Central memory CD4-positive, alpha-beta T cell (primary cell): Measurements from ENCODE around the gene GLO1.

Source experiments
- DNase-seq: peaks from one replicate; pipeline ENCODE4 v3.0.0; 2022

Gene GLO1

GRCh38 chr6:38658418-38659167 is 44.4 kb downstream of the GLO1 start:
- no peak for DNase-seq

GRCh38 chr6:38656896-38657295 is 46.0 kb downstream of the GLO1 start:
- DNase-seq = no peak

- no peak for DNase-seq
Observed at GRCh38 chr6:38654263-38654662, 48.7 kb downstream of the GLO1 start.

- DNase-seq = no peak
Observed at GRCh38 chr6:38651121-38651784, 51.7 kb downstream of the GLO1 start.

GRCh38 chr6:38650207-38650752 is 52.7 kb downstream of the GLO1 start:
- no peak for DNase-seq

- DNase-seq = no peak
Observed at GRCh38 chr6:38649744-38650143, 53.2 kb downstream of the GLO1 start.

- DNase-seq = no peak
Observed at GRCh38 chr6:38648629-38649028, 54.3 kb downstream of the GLO1 start.

- no peak for DNase-seq
Observed at GRCh38 chr6:38646166-38646878, 56.6 kb downstream of the GLO1 start.

- DNase-seq = no peak
Observed at GRCh38 chr6:38644951-38645350, 58.0 kb downstream of the GLO1 start.

GRCh38 chr6:38640216-38640909 is 62.6 kb downstream of the GLO1 start:
- no peak for DNase-seq

GRCh38 chr6:38639498-38640215 is 63.3 kb downstream of the GLO1 start, which contains the start of gene BTBD9:
BTBD9 (minus strand) TSS chr6:38639929.
- DNase-seq = peak; percentile 88

GRCh38 chr6:38638941-38639497 is 63.9 kb downstream of the GLO1 start:
- DNase-seq = peak; percentile 72

GRCh38 chr6:38637756-38638155 is 65.2 kb downstream of the GLO1 start:
- DNase-seq = no peak

GRCh38 chr6:38636027-38636426 is 66.9 kb downstream of the GLO1 start:
- no peak for DNase-seq

- no peak for DNase-seq
Observed at GRCh38 chr6:38634518-38634917, 68.4 kb downstream of the GLO1 start.

GRCh38 chr6:38632490-38632889 is 70.5 kb downstream of the GLO1 start:
- DNase-seq = no peak

- no peak for DNase-seq
Observed at GRCh38 chr6:38631186-38631783, 71.7 kb downstream of the GLO1 start.
